ENCODE data around the gene TAS2R43. TPM values are rescaled to one million over a fixed set of nuclear protein-coding genes. Genes with fewer than 3 reads are reported as not detected.
"Not testable (repeated sequence)": the region's sequence is repeated elsewhere in the genome, so short reads cannot be mapped to it uniquely, and the experiment has no call there.

The TAS2R43 gene
- total and polyA plus RNA-seq, 8 donors, result 0.87 to 11.9 (median 8.4) TPM; not detected in 5

DNA sequence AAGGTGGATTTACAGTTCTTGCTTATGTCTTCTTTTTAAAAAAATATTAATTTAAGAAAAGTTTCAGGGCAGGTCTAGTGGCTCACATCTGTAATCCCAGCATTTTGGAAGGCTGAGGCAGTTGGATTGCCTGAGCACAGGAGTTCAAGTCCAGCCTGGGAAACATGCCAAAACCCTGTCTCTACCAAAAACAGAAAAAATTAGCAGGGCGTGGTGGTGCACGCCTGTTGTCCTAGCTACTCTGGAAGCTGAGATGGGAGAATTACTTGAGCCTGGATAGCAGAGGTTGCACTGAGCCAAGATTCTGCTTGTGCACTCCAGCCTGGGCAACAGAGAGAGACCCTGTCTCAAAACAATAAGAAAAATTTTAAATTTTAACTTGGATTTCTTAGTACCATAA lies 24.6 kb downstream of the TAS2R43 start:
- WGBS, 5 donors, result 30 to 61% (median 55%) methylated on average over 2 of the region's 2 CpGs
- intact Hi-C loops (cut with DNase I; ENCODE audit: low total_unique reads), result no loop called here

DNA sequence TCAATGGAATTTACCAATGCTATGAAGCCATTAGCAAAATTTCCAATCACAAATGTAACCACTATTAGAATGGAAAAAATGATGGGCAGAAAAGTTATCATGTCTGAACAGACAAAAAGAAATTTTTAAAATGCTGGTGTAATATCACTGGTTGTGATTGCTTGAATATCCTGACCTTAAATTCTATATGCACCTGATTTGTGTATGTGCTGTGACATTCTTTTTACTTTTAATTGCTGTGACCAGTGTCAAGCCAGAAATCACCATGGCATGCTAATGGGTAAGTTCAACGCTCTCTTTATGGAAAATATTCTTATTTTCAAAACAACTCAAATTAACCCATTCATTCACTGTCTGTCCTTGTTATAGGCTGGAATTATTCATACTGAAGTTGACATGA lies 29.9 kb downstream of the TAS2R43 start, which contains the start of gene TAS2R46:
TAS2R46 (minus strand) TSS at position 101 of the 400 bp plus-strand sequence; CDS start at position 101, 0 bp downstream.
- H3K9me3 ChIP-seq; H3K36me3 ChIP-seq; H3K27ac ChIP-seq; intact Hi-C loops (cut with DNase I; ENCODE audit: low total_unique reads); H3K4me1 ChIP-seq; H3K4me3 ChIP-seq; H3K27me3 ChIP-seq; DNase-seq: not testable (repeated sequence)
- WGBS, 5 donors, result 80 to 94% (median 93%) methylated on average over 1 of the region's 1 CpG

More for the DNA sequence above, 24.6 kb downstream of the TAS2R43 start:
- H3K27me3 ChIP-seq, result no peaks in the 10 kb centered on the region
- no peak overlapping the region for H3K4me3 ChIP-seq
- TF ChIP-seq POLR2AphosphoS5 (IDR thresholded peaks at IDR 0.05), result no peak
- no peak for TF ChIP-seq POLR2A (IDR thresholded peaks at IDR 0.05)
- TF ChIP-seq, protein P1, sequence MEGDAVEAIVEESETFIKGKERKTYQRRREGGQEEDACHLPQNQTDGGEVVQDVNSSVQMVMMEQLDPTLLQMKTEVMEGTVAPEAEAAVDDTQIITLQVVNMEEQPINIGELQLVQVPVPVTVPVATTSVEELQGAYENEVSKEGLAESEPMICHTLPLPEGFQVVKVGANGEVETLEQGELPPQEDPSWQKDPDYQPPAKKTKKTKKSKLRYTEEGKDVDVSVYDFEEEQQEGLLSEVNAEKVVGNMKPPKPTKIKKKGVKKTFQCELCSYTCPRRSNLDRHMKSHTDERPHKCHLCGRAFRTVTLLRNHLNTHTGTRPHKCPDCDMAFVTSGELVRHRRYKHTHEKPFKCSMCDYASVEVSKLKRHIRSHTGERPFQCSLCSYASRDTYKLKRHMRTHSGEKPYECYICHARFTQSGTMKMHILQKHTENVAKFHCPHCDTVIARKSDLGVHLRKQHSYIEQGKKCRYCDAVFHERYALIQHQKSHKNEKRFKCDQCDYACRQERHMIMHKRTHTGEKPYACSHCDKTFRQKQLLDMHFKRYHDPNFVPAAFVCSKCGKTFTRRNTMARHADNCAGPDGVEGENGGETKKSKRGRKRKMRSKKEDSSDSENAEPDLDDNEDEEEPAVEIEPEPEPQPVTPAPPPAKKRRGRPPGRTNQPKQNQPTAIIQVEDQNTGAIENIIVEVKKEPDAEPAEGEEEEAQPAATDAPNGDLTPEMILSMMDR (IDR thresholded peaks at IDR 0.05), result no peak
- no peak for TF ChIP-seq EP300 (IDR thresholded peaks at IDR 0.05)
- H3K36me3 ChIP-seq, result no peaks in the 10 kb centered on the region
- peaks cover 0 to 16% (median 4%) of the 10 kb centered on the region in 4 donors for H3K4me1 ChIP-seq
- peak in 1 of 2 donors; percentile 16 for DNase-seq
- no peaks in the 10 kb centered on the region for H3K9me3 ChIP-seq
- H3K27ac ChIP-seq, result no peak overlapping the region

DNA sequence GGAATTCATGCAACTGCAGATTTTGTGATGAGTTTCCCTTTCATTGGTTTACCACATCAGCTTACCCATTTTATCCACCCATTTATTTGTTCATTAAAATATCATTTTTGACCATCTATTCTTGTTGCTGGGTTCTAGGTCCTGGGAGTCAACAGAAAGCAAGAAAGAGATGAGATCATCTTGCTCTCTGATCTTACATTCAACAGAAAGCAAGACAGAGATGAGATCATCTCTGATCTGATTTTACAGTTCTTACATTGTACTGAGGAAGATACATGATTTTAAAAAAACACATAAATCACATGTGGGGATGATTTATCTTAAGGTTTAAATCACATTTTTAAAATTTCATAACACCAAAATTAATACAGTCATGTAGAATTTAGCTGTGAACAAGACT lies 32.3 kb downstream of the TAS2R43 start:
- intact Hi-C loops (cut with DNase I; ENCODE audit: low total_unique reads), result no loop called here
- no peaks in the 10 kb centered on the region for H3K36me3 ChIP-seq
- DNase-seq, result no peak
- no peaks in the 10 kb centered on the region for H3K9me3 ChIP-seq
- no peak overlapping the region for H3K27ac ChIP-seq
- H3K4me1 ChIP-seq, result no peaks in the 10 kb centered on the region
- no peak overlapping the region for H3K4me3 ChIP-seq
- no peaks in the 10 kb centered on the region for H3K27me3 ChIP-seq
- TF ChIP-seq, protein P1 (IDR thresholded peaks at IDR 0.05), result no peak
- TF ChIP-seq POLR2A (IDR thresholded peaks at IDR 0.05), result no peak
- no peak for TF ChIP-seq EP300 (IDR thresholded peaks at IDR 0.05)
- TF ChIP-seq POLR2AphosphoS5 (IDR thresholded peaks at IDR 0.05), result no peak

DNA sequence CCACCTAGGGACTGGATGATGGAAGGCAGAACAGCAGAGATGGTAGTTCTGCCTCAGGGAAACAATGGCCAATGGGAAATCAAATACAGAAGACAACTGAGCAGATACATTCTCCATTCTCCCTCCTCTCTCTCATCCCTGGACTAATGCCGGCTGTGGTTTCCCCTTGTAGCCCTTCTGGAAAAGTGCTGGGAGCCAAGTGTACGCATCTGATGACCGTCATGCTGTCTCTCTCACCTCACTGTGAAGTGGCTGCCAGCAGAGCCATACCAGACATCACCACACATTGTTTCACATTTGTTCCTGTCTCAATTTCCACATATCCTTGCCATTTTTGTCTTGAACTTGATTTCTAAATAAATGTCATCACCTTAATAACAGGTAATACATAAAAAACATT lies 33.1 kb downstream of the TAS2R43 start:
- no peak overlapping the region for H3K27ac ChIP-seq
- no peaks in the 10 kb centered on the region for H3K9me3 ChIP-seq
- no peaks in the 10 kb centered on the region for H3K27me3 ChIP-seq
- 89 to 100% (median 96%) methylated on average over 3 of the region's 3 CpGs for WGBS, 5 donors
- no peak overlapping the region for H3K4me3 ChIP-seq
- no peaks in the 10 kb centered on the region for H3K36me3 ChIP-seq
- no peak for DNase-seq
- TF ChIP-seq EP300 (IDR thresholded peaks at IDR 0.05) (no peak), POLR2A (IDR thresholded peaks at IDR 0.05) (no peak), POLR2AphosphoS5 (IDR thresholded peaks at IDR 0.05) (no peak)
- TF ChIP-seq, protein P1 (IDR thresholded peaks at IDR 0.05), result no peak
- H3K4me1 ChIP-seq, result no peaks in the 10 kb centered on the region
- intact Hi-C loops (cut with DNase I; ENCODE audit: low total_unique reads), result no loop called here

DNA sequence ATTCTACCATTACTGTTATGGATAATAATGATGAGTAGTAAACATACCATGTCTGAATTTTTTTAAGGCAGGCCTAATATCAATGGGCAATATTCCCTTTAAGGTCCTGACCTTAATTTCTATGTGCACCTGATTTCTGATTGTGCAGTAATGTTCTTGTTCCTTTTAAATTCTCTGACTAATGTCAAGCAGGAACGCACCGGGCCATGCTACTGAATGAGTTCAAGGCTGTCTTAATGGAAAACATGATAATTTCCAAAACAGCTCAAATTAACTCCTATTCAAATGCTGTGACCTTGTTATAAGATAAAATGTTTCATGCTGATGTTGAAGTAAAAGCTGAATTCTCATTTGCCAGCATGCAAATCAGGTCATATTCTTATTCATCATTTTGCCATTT lies 36.8 kb downstream of the TAS2R43 start:
- no peaks in the 10 kb centered on the region for H3K27me3 ChIP-seq
- WGBS, 5 donors, result 90 to 95% (median 93%) methylated on average over 2 of the region's 2 CpGs
- no peaks in the 10 kb centered on the region for H3K4me1 ChIP-seq
- H3K4me3 ChIP-seq, result no peak overlapping the region
- intact Hi-C loops (cut with DNase I; ENCODE audit: low total_unique reads), result no loop called here
- H3K9me3 ChIP-seq, result peaks cover 0 to 12% (median 4%) of the 10 kb centered on the region in 4 donors
- DNase-seq, result no peak
- no peak for TF ChIP-seq EP300 (IDR thresholded peaks at IDR 0.05)
- TF ChIP-seq, protein P1 (IDR thresholded peaks at IDR 0.05), result no peak
- no peak for TF ChIP-seq POLR2AphosphoS5 (IDR thresholded peaks at IDR 0.05)
- TF ChIP-seq POLR2A (IDR thresholded peaks at IDR 0.05), result no peak
- no peak overlapping the region for H3K27ac ChIP-seq
- peaks cover 0 to 6% (median 0%) of the 10 kb centered on the region in 4 donors for H3K36me3 ChIP-seq

DNA sequence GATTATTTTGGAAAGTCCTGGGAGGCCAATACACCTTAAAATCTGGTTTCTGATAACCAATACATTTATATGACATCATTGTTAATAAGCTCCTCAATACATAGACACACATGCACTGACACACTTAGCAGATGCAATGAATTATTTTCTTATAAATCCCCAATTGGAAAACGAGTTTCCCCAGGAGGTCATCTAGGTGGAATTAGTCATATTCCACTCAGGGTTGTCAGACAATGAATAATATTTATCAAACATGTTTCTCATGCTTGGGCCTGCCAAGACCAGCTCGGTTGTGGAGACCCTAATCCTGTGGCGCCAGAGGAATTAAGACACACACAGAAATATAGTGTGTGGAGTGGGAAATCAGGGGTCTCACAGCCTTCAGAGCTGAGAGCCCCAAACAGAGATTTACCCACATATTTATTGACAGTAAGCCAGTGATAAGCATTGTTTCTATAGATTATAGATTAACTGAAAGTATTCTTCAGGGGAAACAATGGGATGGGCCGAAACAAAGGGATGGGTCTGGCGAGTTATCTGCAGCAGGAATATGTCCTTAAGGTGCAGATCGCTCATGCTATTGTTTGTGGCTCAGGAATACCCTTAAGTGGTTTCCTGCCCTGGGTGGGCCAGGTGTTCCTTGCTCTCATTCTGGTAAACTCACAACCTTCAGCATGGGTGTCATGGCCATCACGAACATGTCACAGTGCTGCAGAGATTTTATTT lies 42.1 kb downstream of the TAS2R43 start:
- peaks cover 0 to 21% (median 15%) of the 10 kb centered on the region in 4 donors for H3K36me3 ChIP-seq
- H3K4me3 ChIP-seq; H3K27ac ChIP-seq; H3K4me1 ChIP-seq; intact Hi-C loops (cut with DNase I; ENCODE audit: low total_unique reads); DNase-seq; H3K27me3 ChIP-seq: not testable (repeated sequence)
- WGBS, 5 donors, result 93 to 97% (median 96%) methylated on average over 7 of the region's 7 CpGs
- peaks cover 0 to 18% (median 6%) of the 10 kb centered on the region in 4 donors for H3K9me3 ChIP-seq

DNA sequence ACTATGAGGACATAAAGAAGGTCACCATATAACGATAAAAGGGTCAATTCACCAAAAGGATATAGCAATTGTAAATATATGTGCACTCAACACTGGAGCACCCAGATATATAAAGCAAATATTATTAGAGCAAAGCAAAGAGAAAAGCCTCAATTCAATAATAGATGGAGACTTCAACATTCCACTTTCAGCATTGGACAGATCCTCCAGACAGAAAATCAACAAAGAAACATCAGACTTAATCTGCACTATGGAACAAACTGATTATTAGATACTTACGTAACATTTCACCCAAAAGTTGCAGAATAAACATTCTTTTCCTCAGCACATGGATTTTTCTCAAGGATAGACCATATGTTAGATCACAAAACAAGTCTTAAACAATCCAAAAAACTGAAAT lies 50.7 kb downstream of the TAS2R43 start:
- 32 to 60% (median 37%) methylated on average over 2 of the region's 2 CpGs for WGBS, 5 donors
- H3K27ac ChIP-seq; H3K27me3 ChIP-seq; DNase-seq; H3K4me3 ChIP-seq; H3K9me3 ChIP-seq; intact Hi-C loops (cut with DNase I; ENCODE audit: low total_unique reads); H3K4me1 ChIP-seq: not testable (repeated sequence)
- H3K36me3 ChIP-seq, result peaks cover 0 to 13% (median 10%) of the 10 kb centered on the region in 4 donors
